Activated T-helper 1 cell treated with Interleukin-2 at 50 U/mL for 16 hours (primary cell): ENCODE data around the gene TP63.
"Not testable (repeated sequence)": the region's sequence is repeated elsewhere in the genome, so short reads cannot be mapped to it uniquely, and the experiment has no call there.

Experiments used
- DNase-seq: peaks from one replicate; pipeline ENCODE4 v3.0.0-alpha.2; 2020; ENCODE audit warnings: low read depth

TP63 gene

DNA sequence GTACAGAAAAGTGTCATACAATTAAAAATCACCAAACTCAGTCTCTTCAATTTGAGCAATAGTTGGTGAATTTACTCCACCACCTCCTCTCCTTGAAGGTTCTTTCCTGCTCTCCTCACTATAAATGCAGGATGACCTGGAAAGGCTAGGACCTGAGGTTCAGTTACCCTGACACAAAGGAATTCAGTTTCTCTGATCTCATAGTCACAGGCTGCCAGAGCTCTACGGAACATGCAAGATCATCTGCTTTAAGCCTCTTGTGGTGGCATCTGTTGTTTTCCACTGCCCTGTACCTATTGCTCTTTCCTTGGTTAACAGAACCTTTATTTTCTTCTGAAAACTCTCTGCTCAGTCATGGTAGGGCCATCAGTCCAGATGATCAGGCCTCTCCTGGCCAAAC, 4.9 kb upstream of the TP63 start:
- DNase-seq, result no peak

GRCh38 chr3:189629803-189630455, 1.3 kb upstream of the TP63 start:
- DNase-seq, result no peak

- DNase-seq, result no peak
These were observed 319 bp upstream of the TP63 start for GRCh38 chr3:189630767-189631372.

- no peak for DNase-seq
These were observed 220 bp downstream of the TP63 start for GRCh38 chr3:189631409-189631808.

DNA sequence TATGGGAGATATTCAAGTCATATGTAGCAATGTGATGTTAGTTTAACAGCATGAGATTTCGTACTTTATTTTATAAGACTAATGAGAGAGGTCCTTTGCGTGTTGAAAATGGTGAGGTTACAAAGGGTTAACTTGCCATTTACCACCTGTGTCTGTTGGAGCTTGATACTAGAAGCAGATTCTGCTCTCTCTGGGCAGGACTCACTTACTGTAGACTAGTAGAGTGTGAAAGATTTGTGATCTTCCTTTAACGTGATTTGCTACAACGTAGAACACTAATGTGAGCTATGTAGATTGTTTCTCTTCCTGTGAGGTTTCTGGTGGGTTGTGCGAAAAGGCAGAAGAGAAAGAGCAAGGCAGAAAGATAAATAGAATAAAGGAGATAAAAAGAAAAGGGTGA, 1.1 kb downstream of the TP63 start:
- DNase-seq, result no peak

DNA sequence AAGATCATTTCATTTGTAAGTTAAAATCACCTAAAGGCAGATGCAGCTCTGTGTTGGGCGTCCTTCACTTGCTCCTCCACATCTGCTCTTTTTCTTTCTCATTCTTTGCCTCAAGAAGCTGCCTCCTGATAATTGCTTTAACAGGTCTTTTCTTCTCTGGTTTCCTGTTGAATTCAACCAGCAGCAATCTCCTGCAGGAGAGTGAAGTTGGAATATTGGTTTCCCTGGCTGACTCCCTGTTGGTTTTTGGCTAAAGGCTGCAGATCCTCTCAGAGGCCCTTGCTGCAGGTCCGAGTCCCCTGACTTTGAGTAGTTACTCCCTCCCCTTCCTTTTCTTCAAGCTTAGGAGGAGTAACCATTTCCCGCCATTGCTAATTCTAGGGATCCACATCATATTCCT, 4.2 kb downstream of the TP63 start:
- no peak for DNase-seq

- no peak for DNase-seq
These were observed 4.9 kb downstream of the TP63 start for GRCh38 chr3:189636048-189636447.

DNA sequence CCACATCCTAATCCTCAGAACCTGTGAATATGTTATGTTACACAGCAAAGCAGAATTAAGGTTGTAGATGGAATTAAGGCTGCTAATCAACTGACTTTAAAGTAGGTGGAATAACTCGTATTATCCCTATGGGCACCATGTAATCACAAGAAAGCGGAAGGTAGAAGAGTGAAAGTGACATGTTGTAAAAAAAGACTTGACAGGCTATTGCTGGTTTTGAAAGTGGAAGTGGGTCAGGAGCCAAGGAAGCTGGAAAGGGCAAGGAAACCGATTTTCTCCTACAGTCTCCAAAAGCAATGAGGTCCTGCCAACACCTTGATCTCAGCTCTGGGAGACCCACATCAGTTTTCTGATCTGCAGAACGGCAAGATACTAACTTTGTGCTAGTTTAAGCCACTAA, 6.6 kb downstream of the TP63 start:
- no peak for DNase-seq

- no peak for DNase-seq
These were observed 7.3 kb downstream of the TP63 start for GRCh38 chr3:189638276-189639031.

- DNase-seq, result no peak
These were observed 10.6 kb downstream of the TP63 start for GRCh38 chr3:189641776-189642175.

DNA sequence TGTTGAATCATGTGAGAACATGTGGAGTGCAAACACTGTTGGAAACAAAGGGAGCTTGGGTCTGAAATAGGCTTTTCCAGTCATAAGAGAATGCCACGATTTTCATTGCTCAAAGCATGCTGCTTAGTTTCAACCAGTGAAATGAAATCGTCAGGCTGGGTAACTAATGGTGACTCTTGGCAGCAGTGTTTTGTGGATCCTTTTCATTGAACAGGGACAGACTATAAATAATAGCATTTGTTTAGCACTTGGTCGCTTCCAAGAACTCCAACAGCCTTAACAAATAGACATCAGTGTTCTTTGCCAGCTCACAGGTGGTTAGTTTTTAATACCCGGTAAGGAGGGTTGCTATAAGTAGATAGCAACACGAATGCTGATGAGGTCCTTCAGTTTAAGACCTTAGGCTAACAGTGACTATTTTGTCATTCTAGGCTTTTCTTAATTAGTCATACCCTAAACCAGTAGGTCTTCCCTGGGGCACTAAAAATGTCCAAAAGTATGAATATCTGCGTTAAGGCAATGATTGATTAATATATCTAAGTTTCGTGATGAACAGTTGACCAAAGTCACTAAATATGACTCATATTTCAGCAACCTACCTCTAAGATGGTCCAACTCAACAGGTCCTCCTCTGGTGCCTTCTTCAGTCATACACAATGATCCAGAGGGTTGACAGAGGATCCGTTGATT, 15.8 kb downstream of the TP63 start:
- no peak for DNase-seq

DNA sequence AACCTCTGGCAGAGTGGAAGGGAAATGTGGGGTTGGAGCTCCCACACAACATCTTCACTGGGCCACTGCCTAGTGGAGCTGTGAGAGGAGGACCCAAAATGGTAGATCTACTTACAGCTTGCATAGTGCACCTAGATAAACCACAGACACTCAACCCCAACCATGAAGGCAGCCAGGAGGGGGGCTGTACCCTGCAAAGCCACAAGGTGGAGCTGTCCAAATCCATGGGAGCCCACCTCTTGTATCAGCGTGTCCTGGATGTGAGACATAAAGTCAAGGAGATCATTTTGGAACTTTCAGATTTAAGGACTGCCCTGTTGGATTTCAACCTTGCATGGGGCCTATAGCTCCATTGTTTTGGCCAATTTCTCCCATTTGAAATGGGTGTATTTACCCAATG, 20.9 kb downstream of the TP63 start:
- DNase-seq, result no peak

GRCh38 chr3:189655617-189656016, 24.4 kb downstream of the TP63 start:
- DNase-seq, result no peak

GRCh38 chr3:189659571-189659970, 28.4 kb downstream of the TP63 start:
- no peak for DNase-seq

GRCh38 chr3:189664311-189664710, 33.1 kb downstream of the TP63 start:
- DNase-seq, result no peak

DNA sequence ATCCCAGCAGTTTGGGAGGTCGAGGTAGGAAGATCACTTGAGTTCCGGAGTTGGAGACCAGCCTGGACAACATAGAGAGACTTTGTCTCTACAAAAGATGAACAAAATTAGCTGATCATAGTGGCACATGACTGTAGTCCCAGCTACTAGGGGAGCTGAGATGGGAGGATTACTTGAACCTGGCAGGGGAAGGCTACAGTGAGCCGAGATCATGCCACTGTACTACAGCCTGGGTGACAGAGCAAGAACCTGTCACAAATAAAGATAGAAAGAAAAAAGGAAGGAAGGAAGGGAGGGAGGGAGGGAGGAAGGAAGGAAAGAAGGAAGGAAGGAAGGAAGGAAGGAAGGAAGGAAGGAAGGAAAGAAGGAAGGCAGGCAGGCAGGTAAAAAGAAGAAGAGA, 41.2 kb downstream of the TP63 start:
- DNase-seq, result not testable (repeated sequence)

DNA sequence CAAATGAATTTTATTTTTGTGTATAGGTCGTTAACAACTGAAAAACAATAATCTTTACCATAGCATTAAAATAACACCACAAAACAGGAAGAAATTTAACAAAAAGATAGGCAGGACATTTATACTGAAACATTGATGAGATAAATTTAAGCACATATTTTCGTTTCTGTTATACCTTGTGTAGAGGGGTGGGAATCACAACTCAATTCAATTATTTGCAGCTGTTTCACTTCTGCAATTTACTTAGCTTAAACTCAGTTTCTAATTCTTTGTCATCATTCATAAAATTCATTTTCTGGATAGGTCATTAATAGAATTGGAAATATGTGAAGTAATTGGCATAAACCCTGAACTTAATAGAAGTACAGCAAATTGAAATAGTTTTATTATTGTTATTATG, 42.3 kb downstream of the TP63 start:
- DNase-seq, result no peak

DNA sequence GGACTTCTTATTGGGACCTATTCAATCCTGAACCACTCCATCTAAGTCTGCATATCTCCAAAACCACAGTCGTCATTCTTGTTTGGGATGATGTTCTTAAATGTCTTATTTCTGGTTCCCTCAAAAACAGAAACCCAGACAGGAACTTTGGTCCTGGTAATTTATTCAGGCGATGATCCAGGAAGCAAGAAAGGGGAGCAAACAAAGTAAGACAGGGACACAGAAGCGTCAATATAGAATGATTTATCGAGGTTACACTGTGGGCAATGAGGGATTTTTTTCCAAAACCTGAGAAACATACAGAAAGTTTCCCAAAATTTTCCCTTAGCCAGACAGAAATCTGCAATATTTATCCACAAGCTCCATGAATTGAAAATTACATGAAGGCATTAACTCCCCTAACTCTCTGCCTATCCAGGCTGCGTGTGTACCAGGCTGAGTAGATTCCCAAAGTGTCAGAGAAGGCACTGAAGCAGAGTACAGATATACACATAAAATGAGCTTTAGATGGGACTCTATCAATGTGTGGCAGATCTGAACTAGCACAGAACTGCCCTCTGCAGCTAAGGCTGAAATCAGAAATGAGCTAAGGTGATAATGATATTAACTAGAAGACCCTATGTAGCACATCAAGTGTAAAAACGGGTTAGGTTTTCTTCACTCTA, 43.2 kb downstream of the TP63 start:
- no peak for DNase-seq

DNA sequence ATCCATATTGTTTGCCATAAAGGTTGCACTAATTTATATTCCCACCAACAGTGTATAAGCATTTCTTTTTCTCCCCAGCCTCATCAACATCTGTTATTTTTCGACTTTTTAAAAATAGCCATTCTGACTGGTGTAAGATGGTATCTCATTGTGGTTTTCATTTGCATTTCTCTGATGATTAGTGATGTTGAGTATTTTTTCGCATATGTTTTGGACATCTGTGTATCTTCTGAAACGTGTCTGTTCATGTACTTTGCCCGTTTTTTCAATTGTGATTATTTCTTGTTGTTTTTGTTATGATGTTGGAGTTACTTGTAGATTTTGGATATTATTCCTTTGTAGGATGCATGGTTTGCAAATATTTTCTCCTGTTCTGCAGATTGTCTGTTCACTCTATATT, 46.5 kb downstream of the TP63 start:
- DNase-seq, result no peak

DNA sequence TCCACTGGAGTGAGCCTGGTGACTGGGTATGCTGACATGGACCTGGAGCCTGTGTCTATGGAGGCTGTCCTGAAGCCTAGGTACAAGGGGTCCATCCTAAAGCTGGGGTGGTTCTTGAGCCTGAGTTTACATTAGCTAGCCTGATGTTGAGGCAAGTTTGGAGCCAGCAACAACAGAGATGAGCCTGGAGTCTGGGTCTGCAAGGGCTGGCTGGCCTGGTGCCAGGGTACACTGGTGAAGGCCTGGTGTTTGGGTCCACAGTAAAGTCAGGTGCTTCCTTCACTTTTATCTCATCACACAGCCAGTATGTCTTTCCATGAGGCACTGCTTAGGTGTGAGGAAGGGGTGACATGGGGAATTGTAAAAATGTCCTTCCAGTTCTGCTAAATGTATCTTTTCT, 49.5 kb downstream of the TP63 start:
- no peak for DNase-seq

DNA sequence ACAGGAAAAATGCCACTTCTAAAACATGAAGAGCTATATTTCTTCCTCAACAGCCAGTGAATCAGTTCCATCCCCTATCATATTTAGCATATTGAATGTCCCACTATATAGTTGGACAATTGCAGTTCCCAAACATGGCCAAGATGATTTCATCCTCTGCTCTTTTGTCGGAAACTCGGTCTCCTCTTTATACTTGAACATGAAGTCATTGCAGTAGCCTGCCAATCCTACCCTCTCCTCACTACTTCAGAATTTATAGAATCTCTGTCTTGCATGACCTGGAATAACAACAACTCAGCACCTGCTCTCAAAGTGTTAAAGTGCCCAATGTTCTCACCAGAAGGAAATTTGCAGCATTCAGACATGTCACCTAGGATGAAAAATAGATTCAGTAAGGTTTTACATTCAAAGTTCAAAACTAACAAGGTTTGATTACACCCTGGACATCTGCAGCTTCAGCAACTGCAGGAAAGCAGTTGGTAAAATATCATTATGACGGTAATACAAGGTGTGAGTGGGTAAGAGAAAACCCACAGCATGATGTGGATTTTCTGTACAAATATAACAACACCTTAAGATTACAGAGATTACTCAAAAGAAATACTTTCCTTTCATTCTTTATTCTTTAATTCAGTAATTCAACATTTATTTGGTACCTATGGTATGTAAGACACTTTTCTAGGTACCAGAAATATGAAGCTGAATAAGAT, 52.5 kb downstream of the TP63 start:
- no peak for DNase-seq

- DNase-seq, result no peak
These were observed 53.1 kb downstream of the TP63 start for GRCh38 chr3:189684317-189684716.
